Measurements from ENCODE around the gene KRT79. TPM values are rescaled to one million over a fixed set of nuclear protein-coding genes. Genes with fewer than 3 reads are reported as not detected.

Gene KRT79
- total and polyA plus RNA-seq, 4 donors = not detected

GRCh38 chr12:52832451-52832850 lies 1.7 kb downstream of the KRT79 start:
- no peak for DNase-seq (ENCODE audit: low spot score)
- H3K4me3 ChIP-seq (ENCODE audit: low read depth in 1 of 3, low read length in 3 of 3) = no peak overlapping the region
- H3K9me3 ChIP-seq (ENCODE audit: control insufficient read depth in 4 of 4, low read length in 3 of 4) = no peaks in the 10 kb centered on the region
- H3K36me3 ChIP-seq (ENCODE audit: control insufficient read depth in 4 of 4, insufficient read depth in 3 of 4, low read depth in 1 of 4, low read length in 3 of 4) = no peaks in the 10 kb centered on the region
- H3K4me1 ChIP-seq (ENCODE audit: control insufficient read depth in 4 of 4, insufficient read depth in 4 of 4, low read length in 3 of 4) = no peaks in the 10 kb centered on the region
- WGBS = 76% methylated on average over 3 of the region's 3 CpGs
- TF ChIP-seq TAF1 (conservative IDR thresholded peaks at IDR 0.05) (no peak), ATF3 (IDR thresholded peaks at IDR 0.05) (no peak), FOXA1 (IDR thresholded peaks at IDR 0.05) (no peak), RXRA (IDR thresholded peaks at IDR 0.05) (no peak), HNF4A (conservative IDR thresholded peaks at IDR 0.05) (no peak), GABPA (IDR thresholded peaks at IDR 0.05 in 1 of 2, conservative IDR thresholded peaks at IDR 0.05 in 1 of 2) (no peak), FOXA2 (IDR thresholded peaks at IDR 0.05) (no peak), CTCF (IDR thresholded peaks at IDR 0.05; ENCODE audit: low read depth, low read length, missing input control) (no peak), NR2F2 (IDR thresholded peaks at IDR 0.05) (no peak), EGR1 (IDR thresholded peaks at IDR 0.05; ENCODE audit: low read depth in 2 of 2) (no peak), YY1 (IDR thresholded peaks at IDR 0.05) (no peak), SP1 (IDR thresholded peaks at IDR 0.05) (no peak), JUND (IDR thresholded peaks at IDR 0.05) (no peak), HNF4G (IDR thresholded peaks at IDR 0.05) (no peak), ZBTB33 (IDR thresholded peaks at IDR 0.05) (no peak), REST (IDR thresholded peaks at IDR 0.05) (no peak), MAX (IDR thresholded peaks at IDR 0.05) (no peak)
- no peak overlapping the region for H3K9ac ChIP-seq (ENCODE audit: low read depth in 1 of 2, low read length in 2 of 2)
- no peak overlapping the region for H3K27ac ChIP-seq (ENCODE audit: low read depth in 1 of 2, low read length in 2 of 2)
- no peaks in the 10 kb centered on the region for H3K27me3 ChIP-seq (ENCODE audit: control insufficient read depth in 4 of 4, insufficient read depth in 4 of 4, low read length in 3 of 4)

- no peak for DNase-seq (ENCODE audit: low spot score)
- H3K27me3 ChIP-seq (ENCODE audit: control insufficient read depth in 4 of 4, insufficient read depth in 4 of 4, low read length in 3 of 4) = no peaks in the 10 kb centered on the region
- H3K27ac ChIP-seq (ENCODE audit: low read depth in 1 of 2, low read length in 2 of 2) = no peak overlapping the region
- H3K4me1 ChIP-seq (ENCODE audit: control insufficient read depth in 4 of 4, insufficient read depth in 4 of 4, low read length in 3 of 4) = no peaks in the 10 kb centered on the region
- no peaks in the 10 kb centered on the region for H3K9me3 ChIP-seq (ENCODE audit: control insufficient read depth in 4 of 4, low read length in 3 of 4)
- no peaks in the 10 kb centered on the region for H3K36me3 ChIP-seq (ENCODE audit: control insufficient read depth in 4 of 4, insufficient read depth in 3 of 4, low read depth in 1 of 4, low read length in 3 of 4)
- H3K4me3 ChIP-seq (ENCODE audit: low read depth in 1 of 3, low read length in 3 of 3) = no peak overlapping the region
- H3K9ac ChIP-seq (ENCODE audit: low read depth in 1 of 2, low read length in 2 of 2) = no peak overlapping the region
- TF ChIP-seq NR2F2 (IDR thresholded peaks at IDR 0.05) (no peak), MAX (IDR thresholded peaks at IDR 0.05) (no peak), GABPA (IDR thresholded peaks at IDR 0.05 in 1 of 2, conservative IDR thresholded peaks at IDR 0.05 in 1 of 2) (no peak), FOXA2 (IDR thresholded peaks at IDR 0.05) (no peak), EGR1 (IDR thresholded peaks at IDR 0.05; ENCODE audit: low read depth in 2 of 2) (no peak), ATF3 (IDR thresholded peaks at IDR 0.05) (no peak), JUND (IDR thresholded peaks at IDR 0.05) (no peak)
- WGBS = 94% methylated on average over 7 of the region's 7 CpGs
These were observed 2.9 kb downstream of the KRT79 start for GRCh38 chr12:52831251-52831650.
